Measurements from ENCODE around the gene POMC.
"Not testable (repeated sequence)": the region's sequence is repeated elsewhere in the genome, so short reads cannot be mapped to it uniquely, and the experiment has no call there.

Gene POMC

DNA sequence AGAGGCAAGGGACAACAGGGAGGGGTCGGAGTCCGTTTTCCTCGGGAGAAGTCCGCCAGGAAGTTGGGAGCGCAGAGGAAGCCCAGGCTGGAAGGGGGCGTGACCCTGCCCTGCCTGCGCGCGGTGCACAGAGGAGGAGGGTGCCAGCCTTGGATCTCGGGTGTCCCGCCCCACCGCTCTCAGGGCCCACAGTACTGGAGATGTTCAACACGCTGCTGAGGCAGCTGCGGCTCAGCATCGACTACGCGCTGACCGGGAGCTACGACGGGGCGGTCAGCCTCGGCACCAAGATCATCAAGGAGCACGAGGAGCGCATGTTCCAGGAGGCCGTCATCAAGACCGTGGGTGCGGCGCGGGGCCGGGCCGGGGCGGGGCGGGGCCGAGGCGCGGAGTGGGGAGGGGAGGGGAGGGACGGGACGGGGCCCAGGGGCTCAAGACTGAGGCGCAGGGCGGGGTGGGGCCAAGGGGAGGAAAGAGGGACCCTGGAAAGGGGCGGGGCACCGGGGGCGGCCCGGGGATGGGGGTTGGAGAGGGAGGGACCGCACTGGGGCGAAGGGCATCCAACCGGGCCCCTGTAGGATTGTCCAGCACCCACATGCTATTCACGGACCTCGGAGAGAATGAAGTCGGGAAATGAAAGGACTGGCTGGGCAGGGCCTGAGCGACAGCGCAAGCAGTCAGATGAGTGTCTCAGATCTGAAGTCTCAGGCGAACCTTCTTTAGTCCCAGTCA is 36.6 kb downstream of the POMC start:
- H3K36me3 Mint-ChIP-seq: no peaks in the 10 kb centered on the region
- DNase-seq (ENCODE audit: low spot score in 2 of 2) (no peak), ATAC-seq (peak; percentile 44)
- H3K4me1 Mint-ChIP-seq: peaks cover 10% of the 10 kb centered on the region
- H3K27ac Mint-ChIP-seq: no peak overlapping the region
- peak overlapping the region; percentile 58 for H3K4me3 Mint-ChIP-seq
- no peaks in the 10 kb centered on the region for H3K9me3 Mint-ChIP-seq

DNA sequence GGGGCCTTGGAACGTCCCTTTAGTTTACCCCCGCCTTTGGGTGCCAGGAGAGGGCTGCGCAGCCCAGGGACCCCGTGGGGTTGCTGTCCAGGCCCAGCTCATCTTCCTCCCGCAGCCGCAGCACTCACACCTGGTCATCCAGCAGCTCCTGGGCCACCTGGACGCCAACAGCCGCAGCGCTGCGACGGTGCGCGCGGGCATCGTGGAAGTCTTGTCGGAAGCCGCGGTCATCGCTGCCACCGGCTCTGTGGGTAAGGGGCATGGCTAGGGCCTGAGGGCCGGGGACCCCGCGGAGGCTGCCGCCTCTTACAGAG is 37.2 kb downstream of the POMC start:
- no peak overlapping the region for H3K27ac Mint-ChIP-seq
- H3K4me3 Mint-ChIP-seq: peak overlapping the region; percentile 58
- no peaks in the 10 kb centered on the region for H3K9me3 Mint-ChIP-seq
- H3K36me3 Mint-ChIP-seq: no peaks in the 10 kb centered on the region
- H3K4me1 Mint-ChIP-seq: peaks cover 10% of the 10 kb centered on the region
- no peak for ATAC-seq
- no peak for DNase-seq (ENCODE audit: low spot score in 2 of 2)

DNA sequence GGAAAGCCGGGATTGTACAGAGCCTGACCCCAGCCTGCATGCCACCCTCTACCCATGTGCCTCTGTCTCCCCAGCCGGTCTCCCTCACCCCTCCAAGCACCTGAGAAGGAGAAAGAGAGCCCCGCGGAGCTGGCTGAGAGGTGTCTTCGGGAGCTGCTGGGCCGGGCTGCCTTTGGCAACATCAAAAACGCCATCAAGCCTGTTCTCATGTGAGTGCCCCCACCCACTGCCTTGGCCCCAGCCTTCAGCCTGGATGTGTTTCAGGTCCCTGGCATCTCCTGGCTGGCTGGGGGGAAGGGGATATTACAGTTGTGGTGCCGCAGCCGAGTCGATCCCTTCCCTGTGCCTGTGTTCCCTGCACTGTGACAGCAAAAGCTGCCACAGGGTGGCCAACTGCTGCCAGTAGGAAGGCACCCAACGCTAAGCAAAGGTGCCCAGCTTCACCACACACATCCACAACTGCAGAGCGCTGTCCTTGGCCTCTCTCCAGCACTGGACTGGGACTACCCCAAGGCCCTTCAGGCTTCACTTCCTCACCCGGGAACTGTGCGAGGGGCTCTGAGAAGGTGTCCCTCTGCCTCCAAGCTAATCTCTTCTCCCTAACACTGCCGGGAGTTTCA is 38.4 kb downstream of the POMC start:
- ATAC-seq: no peak
- no peaks in the 10 kb centered on the region for H3K36me3 Mint-ChIP-seq
- H3K27ac Mint-ChIP-seq: no peak overlapping the region

DNA sequence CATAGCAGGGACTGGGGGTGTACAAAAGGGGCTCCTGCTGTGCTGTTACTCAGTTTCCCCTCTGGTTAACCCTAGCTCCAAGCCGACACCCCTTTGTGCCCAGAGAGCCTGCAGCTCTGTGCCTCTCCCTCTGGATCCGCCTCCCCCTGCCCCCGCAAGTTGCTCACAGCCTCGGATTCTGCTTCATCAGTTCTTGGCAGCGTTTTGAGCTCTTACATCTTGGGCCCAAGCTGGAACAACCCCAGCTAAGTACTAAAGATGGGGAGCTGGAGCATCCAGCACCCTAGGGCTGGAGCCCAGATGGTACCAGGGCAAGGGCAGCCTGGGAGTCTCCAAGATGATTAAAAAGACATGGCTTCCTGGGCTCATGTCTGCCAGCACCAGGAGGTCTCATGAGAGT is 40.7 kb downstream of the POMC start:
- H3K9me3 Mint-ChIP-seq: no peaks in the 10 kb centered on the region
- H3K4me1 Mint-ChIP-seq: peaks cover 15% of the 10 kb centered on the region
- DNase-seq (ENCODE audit: low spot score in 2 of 2): no peak
- ATAC-seq: no peak
- no peaks in the 10 kb centered on the region for H3K36me3 Mint-ChIP-seq
- no peak overlapping the region for H3K4me3 Mint-ChIP-seq
- no peak overlapping the region for H3K27ac Mint-ChIP-seq

More for the DNA sequence above, 38.4 kb downstream of the POMC start:
- DNase-seq (ENCODE audit: low spot score in 2 of 2): no peak
- Mint-ChIP-seq H3K4me1 (peaks cover 10% of the 10 kb centered on the region), H3K4me3 (no peak overlapping the region), H3K9me3 (no peaks in the 10 kb centered on the region)

DNA sequence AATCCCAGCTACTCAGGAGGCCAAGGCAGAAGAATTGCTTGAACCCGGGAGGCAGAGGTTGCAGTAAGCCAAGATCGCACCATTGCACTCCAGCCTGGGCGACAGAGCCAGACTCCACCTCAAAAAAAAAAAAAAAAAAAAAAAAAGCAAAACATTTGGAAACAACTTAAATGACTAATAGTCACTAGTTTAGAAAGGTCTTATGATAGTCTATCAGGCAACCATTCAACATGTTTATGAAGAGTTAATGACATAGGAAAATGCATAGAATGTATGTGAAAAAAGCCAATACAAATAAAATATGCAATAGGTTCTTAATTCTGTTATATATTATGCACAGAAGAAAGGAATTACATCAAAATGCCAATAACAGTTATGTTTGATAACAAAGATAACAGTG is 41.3 kb downstream of the POMC start:
- not testable (repeated sequence) for ATAC-seq; H3K36me3 Mint-ChIP-seq; DNase-seq (ENCODE audit: low spot score in 2 of 2); H3K27ac Mint-ChIP-seq; H3K4me3 Mint-ChIP-seq; H3K9me3 Mint-ChIP-seq
- peaks cover 15% of the 10 kb centered on the region for H3K4me1 Mint-ChIP-seq

DNA sequence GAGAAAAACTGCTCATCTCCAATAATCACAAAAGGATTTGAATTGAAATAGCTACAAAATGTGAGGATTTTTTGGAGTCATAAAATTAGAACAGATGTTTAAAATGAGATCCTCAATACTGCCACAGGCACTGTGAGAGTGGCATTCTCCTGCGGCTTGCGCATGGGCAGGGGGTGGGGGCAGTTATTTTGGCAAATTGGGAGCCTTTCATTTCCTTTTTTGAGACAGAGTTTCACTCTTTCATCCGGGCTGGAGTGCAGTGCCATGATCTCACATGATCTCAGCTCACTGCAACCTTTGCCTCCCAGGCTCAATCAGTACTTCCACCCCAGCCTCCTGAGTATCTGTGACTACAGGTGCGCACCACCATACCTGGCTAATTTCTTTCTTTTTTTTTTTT is 42.4 kb downstream of the POMC start:
- no peaks in the 10 kb centered on the region for H3K9me3 Mint-ChIP-seq
- no peak overlapping the region for H3K4me3 Mint-ChIP-seq
- H3K36me3 Mint-ChIP-seq: no peaks in the 10 kb centered on the region
- H3K27ac Mint-ChIP-seq: no peak overlapping the region
- no peak for DNase-seq (ENCODE audit: low spot score in 2 of 2)
- peaks cover 15% of the 10 kb centered on the region for H3K4me1 Mint-ChIP-seq
- ATAC-seq: no peak

DNA sequence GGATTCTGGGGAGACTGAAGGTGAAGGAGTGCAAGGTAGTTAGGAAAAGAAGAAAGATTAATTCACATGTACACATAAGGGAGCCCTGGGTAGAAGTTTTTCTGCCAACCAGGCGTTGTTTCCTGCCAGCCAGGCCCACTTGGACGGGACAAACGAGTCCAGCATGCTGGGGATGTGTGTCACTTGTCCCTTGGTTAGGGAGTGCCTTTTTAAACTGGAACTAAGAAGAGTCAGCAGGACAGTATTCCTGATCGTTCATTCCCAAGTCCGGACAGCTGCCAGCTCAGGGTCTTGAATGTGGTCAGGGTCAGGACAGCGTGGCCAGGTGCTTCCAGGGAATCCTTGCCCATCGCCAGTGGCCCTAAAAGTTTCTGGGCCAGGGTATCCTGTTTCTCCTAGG is 43.2 kb downstream of the POMC start:
- Mint-ChIP-seq H3K9me3 (no peaks in the 10 kb centered on the region), H3K27ac (no peak overlapping the region), H3K4me1 (peaks cover 15% of the 10 kb centered on the region), H3K4me3 (no peak overlapping the region), H3K36me3 (no peaks in the 10 kb centered on the region)
- DNase-seq (ENCODE audit: low spot score in 2 of 2) (no peak), ATAC-seq (no peak)

DNA sequence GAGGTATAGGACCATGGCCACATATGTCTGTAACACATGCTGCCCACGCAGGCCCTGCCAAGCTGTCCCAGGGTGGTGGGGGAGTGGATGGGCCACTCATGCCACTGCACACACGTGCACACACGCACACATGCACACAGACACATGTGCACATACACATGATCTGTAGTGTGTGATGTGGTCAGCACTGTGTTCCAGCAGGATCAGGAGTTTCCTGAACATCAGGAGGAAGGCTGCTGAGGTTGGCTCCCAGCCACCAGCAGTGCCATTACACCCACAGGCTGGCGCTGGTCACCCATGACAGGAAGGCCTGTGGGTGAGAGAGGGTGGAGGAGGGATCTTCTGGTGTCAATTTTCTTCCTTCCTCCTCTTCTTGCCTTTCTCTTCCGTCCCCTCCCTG is 44.7 kb downstream of the POMC start:
- H3K9me3 Mint-ChIP-seq: no peaks in the 10 kb centered on the region
- H3K27ac Mint-ChIP-seq: no peak overlapping the region
- DNase-seq (ENCODE audit: low spot score in 2 of 2): no peak

DNA sequence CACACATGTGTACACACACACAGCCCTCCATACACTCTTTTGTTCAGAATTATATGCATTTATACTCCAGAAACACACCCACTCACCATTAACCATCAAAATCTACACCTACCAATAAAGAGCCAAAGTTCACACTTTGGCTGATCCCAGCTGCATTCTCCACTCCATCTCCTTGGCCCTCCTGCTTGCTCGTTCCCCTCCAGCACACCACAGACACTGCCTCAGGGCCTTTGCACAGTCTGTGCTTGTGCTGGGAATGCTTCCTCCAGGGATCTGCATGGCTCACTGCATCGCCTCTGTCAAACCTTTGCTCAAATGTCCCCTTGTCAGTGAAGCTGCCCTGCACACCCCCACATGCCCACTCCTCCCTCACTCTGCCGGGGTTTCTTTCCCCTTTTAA is 46.0 kb downstream of the POMC start:
- Mint-ChIP-seq H3K9me3 (no peaks in the 10 kb centered on the region), H3K4me3 (no peak overlapping the region), H3K36me3 (no peaks in the 10 kb centered on the region), H3K4me1 (peaks cover 5% of the 10 kb centered on the region), H3K27ac (no peak overlapping the region)
- ATAC-seq (no peak), DNase-seq (ENCODE audit: low spot score in 2 of 2) (no peak)

More for the DNA sequence above, 44.7 kb downstream of the POMC start:
- ATAC-seq: no peak
- H3K4me1 Mint-ChIP-seq: peaks cover 10% of the 10 kb centered on the region
- no peak overlapping the region for H3K4me3 Mint-ChIP-seq
- no peaks in the 10 kb centered on the region for H3K36me3 Mint-ChIP-seq

DNA sequence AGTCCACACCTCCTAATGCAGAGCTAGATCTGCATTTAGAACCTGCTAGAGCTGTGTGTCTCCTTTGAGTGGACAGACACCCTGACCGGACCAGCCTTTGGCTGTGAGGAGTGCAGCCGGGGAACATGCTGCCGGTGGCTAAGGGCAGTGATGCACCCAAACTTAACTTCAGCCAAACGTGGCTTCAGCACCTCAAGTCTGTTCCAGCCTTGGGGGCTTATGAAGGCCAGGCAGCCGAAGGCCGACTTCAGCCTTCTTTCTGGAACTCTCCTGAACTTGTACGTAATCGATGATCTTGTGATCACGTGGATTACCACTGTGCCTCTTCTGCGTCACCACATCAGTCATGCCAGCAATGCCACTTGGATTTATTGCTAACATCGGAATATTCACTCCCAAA is 49.1 kb downstream of the POMC start:
- no peaks in the 10 kb centered on the region for H3K36me3 Mint-ChIP-seq
- no peak for ATAC-seq
- no peak for DNase-seq (ENCODE audit: low spot score in 2 of 2)
- peaks cover 5% of the 10 kb centered on the region for H3K4me1 Mint-ChIP-seq
- no peak overlapping the region for H3K4me3 Mint-ChIP-seq
- no peaks in the 10 kb centered on the region for H3K9me3 Mint-ChIP-seq
- no peak overlapping the region for H3K27ac Mint-ChIP-seq

DNA sequence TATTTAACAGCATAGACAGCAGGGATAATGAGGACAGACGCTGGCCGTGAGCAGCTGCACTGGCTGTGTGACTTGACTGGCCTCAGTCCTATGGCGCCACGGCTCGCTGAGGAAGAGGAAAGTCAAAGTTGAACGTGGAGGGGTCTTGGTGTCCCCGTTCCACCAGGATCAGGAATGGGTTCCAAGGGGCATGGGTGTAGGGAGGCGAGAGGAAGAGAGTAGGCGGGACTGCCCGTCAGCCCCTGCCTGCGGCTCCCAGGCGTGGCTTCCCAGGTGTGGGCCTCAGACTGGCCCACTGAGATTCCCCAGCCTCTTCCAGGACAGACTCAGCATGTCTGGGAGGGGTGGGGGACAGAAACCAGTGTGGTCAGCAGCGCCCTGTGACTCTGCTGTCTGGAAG is 51.4 kb downstream of the POMC start:
- no peaks in the 10 kb centered on the region for H3K36me3 Mint-ChIP-seq
- DNase-seq (ENCODE audit: low spot score in 2 of 2): no peak
- no peak overlapping the region for H3K4me3 Mint-ChIP-seq
- no peaks in the 10 kb centered on the region for H3K4me1 Mint-ChIP-seq
- no peak overlapping the region for H3K27ac Mint-ChIP-seq
- H3K9me3 Mint-ChIP-seq: no peaks in the 10 kb centered on the region
- no peak for ATAC-seq

DNA sequence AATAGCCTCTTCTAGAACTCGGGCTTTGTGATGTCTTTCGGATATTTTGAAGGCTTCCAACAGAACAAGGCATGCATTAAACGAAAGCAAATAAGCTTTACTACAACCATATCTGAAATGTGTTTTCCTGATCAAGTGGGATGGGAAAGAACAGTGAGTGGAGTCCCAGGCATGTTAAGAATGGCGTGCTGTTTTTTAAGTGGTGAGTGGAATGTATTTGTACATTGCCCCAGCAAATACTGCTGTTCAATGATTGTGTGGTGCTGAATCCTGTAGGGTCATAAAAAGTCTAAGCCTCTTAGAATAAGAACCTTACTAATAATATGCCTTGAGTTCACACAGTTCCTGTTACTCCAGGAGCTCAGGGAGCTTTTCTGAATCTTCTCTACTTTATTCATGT is 52.5 kb downstream of the POMC start:
- Mint-ChIP-seq H3K27ac (no peak overlapping the region), H3K4me3 (no peak overlapping the region), H3K4me1 (no peaks in the 10 kb centered on the region), H3K9me3 (no peaks in the 10 kb centered on the region), H3K36me3 (no peaks in the 10 kb centered on the region)
- DNase-seq (ENCODE audit: low spot score in 2 of 2): no peak
- ATAC-seq: no peak

DNA sequence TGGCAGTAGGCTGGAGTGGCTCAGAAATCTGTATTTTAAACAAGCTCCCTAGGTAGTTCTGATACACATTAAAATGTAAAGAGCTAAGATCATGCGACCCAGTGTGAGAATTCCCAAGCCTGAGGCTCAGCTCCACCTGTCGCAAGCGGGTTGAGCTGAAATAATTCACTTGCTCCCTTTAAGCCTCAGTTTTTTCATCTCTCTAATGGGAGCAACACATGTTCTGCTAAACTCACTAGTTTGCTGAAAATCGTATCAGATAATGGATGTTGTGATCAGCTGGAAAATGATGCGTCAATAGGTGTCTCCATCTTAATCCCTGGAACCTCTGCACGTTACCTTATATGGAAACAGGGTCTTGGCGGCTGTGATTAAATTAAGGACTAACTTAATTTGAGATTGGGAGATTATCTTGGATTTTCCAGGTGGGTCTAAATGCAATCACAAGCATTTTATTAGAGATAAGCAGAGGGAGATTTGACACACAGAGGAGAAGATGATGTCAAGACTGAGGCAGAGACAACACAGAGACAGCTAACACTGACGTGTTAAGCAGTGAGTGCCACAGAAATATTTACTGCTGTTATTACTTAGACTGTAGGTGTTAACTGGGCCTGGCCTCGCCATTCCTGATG is 53.0 kb downstream of the POMC start:
- DNase-seq (ENCODE audit: low spot score in 2 of 2) (no peak), ATAC-seq (no peak)
- Mint-ChIP-seq H3K4me3 (no peak overlapping the region), H3K36me3 (no peaks in the 10 kb centered on the region), H3K9me3 (no peaks in the 10 kb centered on the region), H3K27ac (no peak overlapping the region), H3K4me1 (no peaks in the 10 kb centered on the region)

DNA sequence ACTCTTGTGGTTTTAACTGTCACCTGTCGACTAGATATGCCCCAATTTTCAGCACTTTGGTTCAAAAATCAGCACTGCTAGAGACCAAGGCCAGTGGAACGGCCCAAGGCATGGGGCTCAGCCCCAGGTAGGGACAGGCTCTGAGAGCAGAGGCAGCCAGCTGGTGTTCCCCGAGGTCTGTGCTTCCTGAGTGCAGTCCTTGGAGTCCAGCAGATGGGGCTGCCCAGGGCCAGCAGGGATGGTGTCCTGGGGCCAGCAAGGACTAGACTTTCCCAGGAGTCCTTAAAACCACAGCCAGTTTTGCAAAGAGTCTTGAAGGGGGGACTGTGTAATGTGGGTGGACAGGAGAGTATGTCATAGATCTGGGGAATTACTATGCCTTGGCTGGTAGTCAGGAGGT is 56.3 kb downstream of the POMC start:
- Mint-ChIP-seq H3K9me3 (no peaks in the 10 kb centered on the region), H3K27ac (no peak overlapping the region), H3K36me3 (no peaks in the 10 kb centered on the region), H3K4me1 (no peaks in the 10 kb centered on the region), H3K4me3 (no peak overlapping the region)
- no peak for DNase-seq (ENCODE audit: low spot score in 2 of 2)
- no peak for ATAC-seq

All from stimulated activated effector memory CD8-positive, alpha-beta T cell treated with anti-CD3 and anti-CD28 coated beads, Interleukin-12 subunit alpha, Interleukin-12 subunit beta, amount 100 ng/mL, for 72 hours (primary cell).